HepG2 (cell line): ENCODE data around the gene MBOAT7. TPM values are rescaled to one million over a fixed set of nuclear protein-coding genes. Genes with fewer than 3 reads are reported as not detected.
A peak's percentile ranks its signal among the peaks of the same experiment; 100 is the strongest.

Source experiments
- ARNTL ChIP-seq: sonication (generic); formaldehyde crosslinking; IDR thresholded peaks from 2 replicates; pipeline ENCODE4 v1.4.0; 2020; ENCODE audit warnings: mild to moderate bottlenecking, missing genetic modification reagents
- ATF3 ChIP-seq: sonication (generic); formaldehyde crosslinking; IDR thresholded peaks from 2 replicates; pipeline ENCODE4 v1.4.0; 2020; ENCODE audit warnings: missing genetic modification reagents
- CREB1 ChIP-seq, 2 experiments: fragments of 450-650 bp in 1 of 2; IDR thresholded peaks; 2 replicates each; pipeline ENCODE4 v1.6.1; 2016 to 2017; ENCODE audit warnings: control low read depth in 1 of 2, mild to moderate bottlenecking in 1 of 2, missing compliant biosample characterization in 1 of 2, missing genetic modification characterization in 1 of 2
- GATAD1 ChIP-seq: IDR thresholded peaks from 2 replicates; pipeline ENCODE4 v1.6.1; 2016; ENCODE audit warnings: missing genetic modification reagents, missing compliant biosample characterization
- GFI1 ChIP-seq: sonication (generic); formaldehyde crosslinking; IDR thresholded peaks from 2 replicates; pipeline ENCODE4 v1.5.0; 2020; ENCODE audit warnings: missing genetic modification reagents, mild to moderate bottlenecking, borderline replicate concordance
- HMG20A ChIP-seq: IDR thresholded peaks from 2 replicates; pipeline ENCODE4 v1.6.1; 2016; ENCODE audit warnings: borderline replicate concordance
- HNF1B ChIP-seq: sonication (generic); formaldehyde crosslinking; IDR thresholded peaks from 2 replicates; pipeline ENCODE4 v1.5.1; 2020; ENCODE audit warnings: mild to moderate bottlenecking, moderate library complexity, missing genetic modification reagents
- HOXA7 ChIP-seq: sonication (generic); formaldehyde crosslinking; IDR thresholded peaks from 2 replicates; pipeline ENCODE4 v1.8.1; 2022; ENCODE audit warnings: mild to moderate bottlenecking, missing genetic modification reagents, moderate library complexity
- KDM3A ChIP-seq: IDR thresholded peaks from 2 replicates; pipeline ENCODE4 v1.6.1; 2018; ENCODE audit warnings: low read depth, missing compliant biosample characterization
- MBNL3 ChIP-seq: fragments of 250-450 bp; sonication (Bioruptor Pico); conservative IDR thresholded peaks from 2 replicates; pipeline ENCODE4 v1.8.0; 2022; ENCODE audit warnings: mild to moderate bottlenecking, inconsistent platforms
- MED1 ChIP-seq: sonication (generic); formaldehyde crosslinking; IDR thresholded peaks from 2 replicates; pipeline ENCODE4 v1.4.0; 2020; ENCODE audit warnings: missing genetic modification reagents
- NFE2L2 ChIP-seq: fragments of 150-350 bp; IDR thresholded peaks from 2 replicates; pipeline ENCODE4 v1.6.1; 2014; ENCODE audit warnings: low read length
- PPARG ChIP-seq: conservative IDR thresholded peaks from 2 replicates; pipeline ENCODE4 v1.6.1; 2016; ENCODE audit warnings: missing biosample characterization, missing genetic modification reagents
- RFXANK ChIP-seq: IDR thresholded peaks from 2 replicates; pipeline ENCODE4 v1.6.1; 2016
- SMAD1 ChIP-seq: sonication (generic); formaldehyde crosslinking; IDR thresholded peaks from 2 replicates; pipeline ENCODE4 v1.4.0; 2020; ENCODE audit warnings: missing genetic modification reagents, low read depth, mild to moderate bottlenecking, borderline replicate concordance
- SOX6 ChIP-seq, 2 experiments: fragments of 450-650 bp in 1 of 2; sonication (generic) in 1 of 2; formaldehyde crosslinking in 1 of 2; IDR thresholded peaks; 2 replicates each; pipeline versions ENCODE4 v1.4.0 to v1.6.1; 2017 to 2020; ENCODE audit warnings: antibody characterized with exemption in 1 of 2, mild to moderate bottlenecking in 1 of 2, missing genetic modification reagents in 1 of 2
- TEAD3 ChIP-seq: optimal IDR thresholded peaks from 2 replicates; pipeline ENCODE3; 2016; ENCODE audit warnings: borderline replicate concordance
- YEATS2 ChIP-seq: sonication (generic); formaldehyde crosslinking; IDR thresholded peaks from 2 replicates; pipeline ENCODE4 v1.4.0; 2020; ENCODE audit warnings: missing genetic modification reagents, borderline replicate concordance
- ZBTB7A ChIP-seq: sonication (generic); formaldehyde crosslinking; IDR thresholded peaks from 2 replicates; pipeline ENCODE4 v1.8.0; 2022; ENCODE audit warnings: mild to moderate bottlenecking, missing genetic modification reagents
- ZFP82 ChIP-seq: sonication (generic); formaldehyde crosslinking; IDR thresholded peaks from 2 replicates; pipeline ENCODE4 v1.5.1; 2020; ENCODE audit warnings: mild to moderate bottlenecking, missing genetic modification reagents, borderline replicate concordance
- ZNF562 ChIP-seq: sonication (generic); formaldehyde crosslinking; IDR thresholded peaks from 2 replicates; pipeline ENCODE4 v1.8.0; 2022; ENCODE audit warnings: missing genetic modification reagents, borderline replicate concordance
- ZNF589 ChIP-seq: sonication (generic); formaldehyde crosslinking; conservative IDR thresholded peaks from 2 replicates; pipeline ENCODE4 v1.8.0; 2022; ENCODE audit warnings: mild to moderate bottlenecking, moderate library complexity, missing genetic modification reagents
- ZNF724P ChIP-seq: sonication (generic); formaldehyde crosslinking; IDR thresholded peaks from 2 replicates; pipeline ENCODE4 v1.8.0; 2022; ENCODE audit warnings: missing genetic modification reagents, borderline replicate concordance
- polyA plus RNA-seq, 8 experiments: library from polyadenylated mRNA; depleted of rRNA in 3 of 8; stranded (reverse) in 7 of 8; unstranded in 1 of 8; fragments of >200 nt; fragmentation: Illumina TruSeq in 4 of 8; extraction: Trizol in 4 of 8; gene quantifications; 2 replicates each; pipeline versions ENCODE4 v1.2.1 to v1.2.3, GENCODE V29; 2011 to 2016; ENCODE audit warnings: low read depth in 4 of 8, missing spikeins in 1 of 8, mixed read lengths in 1 of 8; ENCODE audit not compliant: insufficient read depth in 1 of 8
- total RNA-seq, 5 experiments: library from RNA; depleted of rRNA; stranded (reverse); fragments of >200 nt; fragmentation: Illumina TruSeq; extraction: Trizol; gene quantifications; 2 replicates each; pipeline ENCODE4 v1.2.3, GENCODE V29; 2016; ENCODE audit warnings: low read depth in 1 of 5
- TF ChIP-seq, protein P1 (sequence below), 2 experiments: sonication (generic) in 1 of 2; formaldehyde crosslinking in 1 of 2; IDR thresholded peaks; 2 replicates each; pipeline versions ENCODE4 v1.4.0 to v1.6.1; 2018 to 2020; ENCODE audit warnings: missing genetic modification reagents in 2 of 2, borderline replicate concordance in 1 of 2, low read depth in 1 of 2, mild to moderate bottlenecking in 1 of 2, missing biosample characterization in 1 of 2
- TF ChIP-seq, protein P2 (sequence below): IDR thresholded peaks from 2 replicates; pipeline ENCODE4 v1.6.1; 2016; ENCODE audit warnings: mild to moderate bottlenecking

The MBOAT7 gene
- total and polyA plus RNA-seq, 2 of the 13 experiments (the other 11 are each of a cell fraction or from before 2014, with no cell fraction given) = 22.2 to 25.5 TPM

GRCh38 chr19:54209811-54210494 is 20.6 kb upstream of the MBOAT7 start (continued):
- TF ChIP-seq, protein P1, sequence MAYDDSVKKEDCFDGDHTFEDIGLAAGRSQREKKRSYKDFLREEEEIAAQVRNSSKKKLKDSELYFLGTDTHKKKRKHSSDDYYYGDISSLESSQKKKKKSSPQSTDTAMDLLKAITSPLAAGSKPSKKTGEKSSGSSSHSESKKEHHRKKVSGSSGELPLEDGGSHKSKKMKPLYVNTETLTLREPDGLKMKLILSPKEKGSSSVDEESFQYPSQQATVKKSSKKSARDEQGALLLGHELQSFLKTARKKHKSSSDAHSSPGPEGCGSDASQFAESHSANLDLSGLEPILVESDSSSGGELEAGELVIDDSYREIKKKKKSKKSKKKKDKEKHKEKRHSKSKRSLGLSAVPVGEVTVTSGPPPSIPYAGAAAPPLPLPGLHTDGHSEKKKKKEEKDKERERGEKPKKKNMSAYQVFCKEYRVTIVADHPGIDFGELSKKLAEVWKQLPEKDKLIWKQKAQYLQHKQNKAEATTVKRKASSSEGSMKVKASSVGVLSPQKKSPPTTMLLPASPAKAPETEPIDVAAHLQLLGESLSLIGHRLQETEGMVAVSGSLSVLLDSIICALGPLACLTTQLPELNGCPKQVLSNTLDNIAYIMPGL (CRISPR knock-in tag; IDR thresholded peaks at IDR 0.05; ENCODE audit: borderline replicate concordance in 1 of 2, low read depth in 1 of 2) = peak in 1 of 2 experiments; percentile 38; a peak in 1 of 4 replicates
- peak; percentile 78 for TF ChIP-seq TEAD3
- 0 out of 2 replicates have a peak, but pooled peaks have one; percentile 34 for TF ChIP-seq ZNF724P (CRISPR knock-in tag)
- no peak for TF ChIP-seq SMAD1 (CRISPR knock-in tag)
- TF ChIP-seq HOXA7 (CRISPR knock-in tag) = no peak
- TF ChIP-seq RFXANK = peak; percentile 35; the same call in 1 of the 2 replicates
- peak; percentile 86 for TF ChIP-seq HNF1B (CRISPR knock-in tag)
- peak; percentile 57; the same call in 1 of the 2 replicates for TF ChIP-seq ARNTL (CRISPR knock-in tag)
- peak; percentile 46; the same call in 1 of the 2 replicates for TF ChIP-seq GATAD1
- TF ChIP-seq NFE2L2 = no peak
- peak; percentile 47; the same call in 1 of the 2 replicates for TF ChIP-seq YEATS2 (CRISPR knock-in tag)
- TF ChIP-seq SOX6 (IDR thresholded peaks at IDR 0.05) = no peak
- TF ChIP-seq SOX6 (CRISPR knock-in tag; IDR thresholded peaks at IDR 0.05) = peak; percentile 72; the same call in 1 of the 2 replicates
- peak; percentile 92 for TF ChIP-seq PPARG (CRISPR knock-in tag)
- 0 out of 2 replicates have a peak, but pooled peaks have one; percentile 28 for TF ChIP-seq KDM3A (CRISPR knock-in tag)
- peak; percentile 76 for TF ChIP-seq ZBTB7A (CRISPR knock-in tag)
- no peak for TF ChIP-seq GFI1
- 0 out of 2 replicates have a peak, but pooled peaks have one; percentile 33 for TF ChIP-seq ATF3 (CRISPR knock-in tag)
- TF ChIP-seq ZNF589 = 0 out of 2 replicates have a peak, but pooled peaks have one; percentile 70
- TF ChIP-seq ZNF562 (CRISPR knock-in tag) = no peak
- no peak for TF ChIP-seq CREB1 (IDR thresholded peaks at IDR 0.05)
- TF ChIP-seq CREB1 (CRISPR knock-in tag; IDR thresholded peaks at IDR 0.05) = peak; percentile 43; the same call in 1 of the 2 replicates
- no peak for TF ChIP-seq ZFP82
- no peak for TF ChIP-seq MBNL3
- TF ChIP-seq, protein P2, sequence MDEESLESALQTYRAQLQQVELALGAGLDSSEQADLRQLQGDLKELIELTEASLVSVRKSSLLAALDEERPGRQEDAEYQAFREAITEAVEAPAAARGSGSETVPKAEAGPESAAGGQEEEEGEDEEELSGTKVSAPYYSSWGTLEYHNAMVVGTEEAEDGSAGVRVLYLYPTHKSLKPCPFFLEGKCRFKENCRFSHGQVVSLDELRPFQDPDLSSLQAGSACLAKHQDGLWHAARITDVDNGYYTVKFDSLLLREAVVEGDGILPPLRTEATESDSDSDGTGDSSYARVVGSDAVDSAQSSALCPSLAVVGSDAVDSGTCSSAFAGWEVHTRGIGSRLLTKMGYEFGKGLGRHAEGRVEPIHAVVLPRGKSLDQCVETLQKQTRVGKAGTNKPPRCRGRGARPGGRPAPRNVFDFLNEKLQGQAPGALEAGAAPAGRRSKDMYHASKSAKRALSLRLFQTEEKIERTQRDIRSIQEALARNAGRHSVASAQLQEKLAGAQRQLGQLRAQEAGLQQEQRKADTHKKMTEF = peak; percentile 71
- TF ChIP-seq HMG20A (CRISPR knock-in tag) = peak; percentile 79; the same call in 1 of the 2 replicates
- TF ChIP-seq MED1 (CRISPR knock-in tag) = peak; percentile 84
